NB4 (cell line): Measurements from ENCODE around the gene HNRNPAB.
"Not testable (repeated sequence)": the region's sequence is repeated elsewhere in the genome, so short reads cannot be mapped to it uniquely, and the experiment has no call there.

Experiments
- DNase-seq: peaks from one replicate; pipeline ENCODE4 v3.0.0; 2010; ENCODE audit warnings: low read depth
- H3K4me3 ChIP-seq: one replicate; pipeline ENCODE4 v1.5.1; 2011; ENCODE audit warnings: mild to moderate bottlenecking, low read depth, low read length, moderate library complexity
- MYC ChIP-seq: IDR thresholded peaks from 2 replicates; pipeline ENCODE4 v1.6.1; 2011; ENCODE audit warnings: low read depth, low read length
- POLR2A ChIP-seq: IDR thresholded peaks from 2 replicates; pipeline ENCODE4 v1.6.1; 2011; ENCODE audit warnings: mild to moderate bottlenecking; ENCODE audit not compliant: insufficient read length; ENCODE audit errors: extremely low read depth
- TF ChIP-seq, protein P1 (sequence below): IDR thresholded peaks from one replicate; pipeline ENCODE4 v1.5.1; 2012; ENCODE audit warnings: low read depth, low read length
- TF ChIP-seq, protein P2 (sequence below): IDR thresholded peaks from 2 replicates; pipeline ENCODE4 v1.6.1; 2011; ENCODE audit warnings: low read depth, low read length

The HNRNPAB gene

DNA sequence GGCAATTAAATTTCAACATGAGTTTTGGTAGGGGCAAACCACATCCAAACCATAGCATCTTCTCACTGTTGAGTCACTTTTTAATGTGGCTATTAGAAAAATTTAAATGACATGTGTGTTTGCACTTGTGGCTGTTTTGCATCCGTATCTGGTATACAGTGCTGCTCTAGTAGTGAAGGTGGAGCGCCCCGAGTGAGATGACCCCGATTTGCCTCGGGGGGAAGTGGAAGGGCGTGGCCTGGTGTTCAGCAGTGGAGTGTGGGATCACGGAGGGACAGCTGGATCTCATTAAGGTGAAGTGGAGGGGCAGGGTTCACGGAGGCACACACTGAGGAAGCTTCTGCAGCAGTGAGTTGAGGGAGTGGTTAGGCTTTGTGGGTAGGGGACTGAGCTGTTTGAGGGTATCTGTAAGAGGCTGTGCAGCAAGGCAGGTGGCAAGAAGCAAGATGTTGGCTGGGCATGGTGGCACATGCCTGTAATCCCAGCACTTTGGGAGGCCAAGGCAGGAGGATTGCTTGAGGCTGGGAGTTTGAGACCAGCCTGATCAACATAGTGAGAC is 11.0 kb upstream of the HNRNPAB start:
- TF ChIP-seq, protein P1, sequence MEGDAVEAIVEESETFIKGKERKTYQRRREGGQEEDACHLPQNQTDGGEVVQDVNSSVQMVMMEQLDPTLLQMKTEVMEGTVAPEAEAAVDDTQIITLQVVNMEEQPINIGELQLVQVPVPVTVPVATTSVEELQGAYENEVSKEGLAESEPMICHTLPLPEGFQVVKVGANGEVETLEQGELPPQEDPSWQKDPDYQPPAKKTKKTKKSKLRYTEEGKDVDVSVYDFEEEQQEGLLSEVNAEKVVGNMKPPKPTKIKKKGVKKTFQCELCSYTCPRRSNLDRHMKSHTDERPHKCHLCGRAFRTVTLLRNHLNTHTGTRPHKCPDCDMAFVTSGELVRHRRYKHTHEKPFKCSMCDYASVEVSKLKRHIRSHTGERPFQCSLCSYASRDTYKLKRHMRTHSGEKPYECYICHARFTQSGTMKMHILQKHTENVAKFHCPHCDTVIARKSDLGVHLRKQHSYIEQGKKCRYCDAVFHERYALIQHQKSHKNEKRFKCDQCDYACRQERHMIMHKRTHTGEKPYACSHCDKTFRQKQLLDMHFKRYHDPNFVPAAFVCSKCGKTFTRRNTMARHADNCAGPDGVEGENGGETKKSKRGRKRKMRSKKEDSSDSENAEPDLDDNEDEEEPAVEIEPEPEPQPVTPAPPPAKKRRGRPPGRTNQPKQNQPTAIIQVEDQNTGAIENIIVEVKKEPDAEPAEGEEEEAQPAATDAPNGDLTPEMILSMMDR = no peak
- TF ChIP-seq POLR2A (no peak), MYC (no peak)
- TF ChIP-seq, protein P2, sequence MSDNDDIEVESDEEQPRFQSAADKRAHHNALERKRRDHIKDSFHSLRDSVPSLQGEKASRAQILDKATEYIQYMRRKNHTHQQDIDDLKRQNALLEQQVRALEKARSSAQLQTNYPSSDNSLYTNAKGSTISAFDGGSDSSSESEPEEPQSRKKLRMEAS = no peak
- H3K4me3 ChIP-seq = no peak overlapping the region
- DNase-seq = peak; percentile 26

DNA sequence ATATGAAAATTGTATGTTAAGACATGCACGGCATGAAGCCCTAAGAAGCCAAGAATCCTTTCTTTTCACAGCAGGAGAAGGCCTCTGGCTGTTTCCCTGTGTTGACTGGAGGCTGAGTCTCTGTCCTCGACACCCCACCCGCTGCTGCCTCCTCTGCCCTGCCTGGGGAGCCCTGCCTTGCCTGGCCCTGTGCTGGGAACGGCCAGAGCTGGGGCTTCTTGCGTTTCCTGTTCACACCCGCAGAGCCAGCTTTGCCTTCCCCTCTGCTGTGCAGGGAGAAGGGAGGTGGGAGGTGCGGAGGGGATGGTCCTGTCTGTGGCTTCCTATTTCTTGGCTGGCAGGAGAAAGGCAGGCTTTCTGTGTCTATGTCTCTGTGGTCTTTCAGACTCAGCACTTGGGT is 10.3 kb upstream of the HNRNPAB start:
- peak; percentile 88 for DNase-seq
- no peak overlapping the region for H3K4me3 ChIP-seq
- no peak for TF ChIP-seq MYC
- TF ChIP-seq POLR2A = no peak
- TF ChIP-seq, protein P1 = no peak
- TF ChIP-seq, protein P2 = no peak

DNA sequence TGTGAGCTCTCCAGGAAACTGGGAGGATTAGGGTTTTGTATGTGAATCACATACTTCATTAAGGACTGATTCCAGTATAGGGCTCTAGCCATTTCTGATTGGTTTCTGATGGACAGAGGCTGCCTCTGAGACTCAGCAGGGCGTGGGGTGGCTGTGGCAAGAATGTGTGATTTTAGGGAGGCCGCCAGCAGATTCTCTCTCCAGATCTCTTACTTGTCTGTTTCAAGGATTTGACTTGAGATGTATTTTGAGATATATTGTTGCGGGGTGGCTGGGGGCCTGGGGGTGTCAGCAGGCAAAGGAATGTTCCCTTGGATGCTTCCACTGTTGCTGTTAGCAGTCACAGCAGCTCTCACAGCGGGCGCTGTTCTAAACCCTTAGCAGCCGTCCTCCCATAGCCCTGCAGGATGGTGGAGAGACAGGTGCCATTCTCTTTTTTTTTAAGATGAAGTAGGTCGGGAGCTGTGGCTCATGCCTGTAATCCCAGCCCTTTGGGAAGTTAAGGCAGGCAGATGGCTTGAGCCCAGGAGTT is 8.0 kb upstream of the HNRNPAB start:
- TF ChIP-seq, protein P1 = no peak
- no peak for TF ChIP-seq POLR2A
- TF ChIP-seq, protein P2 = no peak
- TF ChIP-seq MYC = no peak
- no peak overlapping the region for H3K4me3 ChIP-seq
- DNase-seq = no peak

DNA sequence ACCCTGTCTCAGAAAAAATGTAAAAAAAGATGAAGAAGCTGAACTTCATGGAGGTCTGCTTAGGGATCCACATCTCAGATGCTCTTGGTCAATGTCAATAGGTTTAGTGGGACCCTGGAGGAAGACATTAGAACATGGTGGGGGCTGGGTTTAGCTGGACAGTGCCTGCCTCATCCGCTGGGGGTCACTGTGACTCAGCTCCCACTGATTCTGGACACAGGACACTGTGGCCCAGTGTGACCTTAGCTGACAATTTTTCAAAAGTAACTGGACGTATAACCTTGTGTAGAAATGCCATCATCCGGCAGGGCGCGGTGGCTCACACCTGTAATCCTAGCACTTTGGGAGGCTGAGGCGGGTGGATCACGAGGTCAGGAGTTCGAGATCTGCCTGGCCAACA is 7.3 kb upstream of the HNRNPAB start:
- TF ChIP-seq, protein P1 = peak; percentile 73
- TF ChIP-seq MYC (no peak), POLR2A (no peak)
- TF ChIP-seq, protein P2 = no peak
- H3K4me3 ChIP-seq = no peak overlapping the region
- no peak for DNase-seq

DNA sequence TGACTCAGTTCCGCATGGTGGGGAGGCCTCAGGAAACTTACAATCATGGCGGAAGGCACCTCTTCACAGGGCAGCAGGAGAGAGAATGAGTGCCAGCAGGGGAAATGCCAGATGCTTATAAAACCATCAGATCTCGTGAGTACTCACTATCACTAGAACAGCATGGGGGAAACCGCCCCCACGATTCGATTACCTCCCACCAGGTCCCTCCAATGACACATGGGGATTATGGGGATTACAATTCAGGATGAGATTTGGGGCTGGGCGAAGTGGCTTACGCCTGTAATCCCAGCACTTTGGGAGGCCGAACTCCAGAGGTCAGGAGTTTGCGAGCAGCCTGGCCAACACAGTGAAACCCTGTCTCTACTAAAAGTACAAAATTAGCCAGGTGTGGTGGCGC is 6.2 kb upstream of the HNRNPAB start:
- not testable (repeated sequence) for DNase-seq, H3K4me3 ChIP-seq

DNA sequence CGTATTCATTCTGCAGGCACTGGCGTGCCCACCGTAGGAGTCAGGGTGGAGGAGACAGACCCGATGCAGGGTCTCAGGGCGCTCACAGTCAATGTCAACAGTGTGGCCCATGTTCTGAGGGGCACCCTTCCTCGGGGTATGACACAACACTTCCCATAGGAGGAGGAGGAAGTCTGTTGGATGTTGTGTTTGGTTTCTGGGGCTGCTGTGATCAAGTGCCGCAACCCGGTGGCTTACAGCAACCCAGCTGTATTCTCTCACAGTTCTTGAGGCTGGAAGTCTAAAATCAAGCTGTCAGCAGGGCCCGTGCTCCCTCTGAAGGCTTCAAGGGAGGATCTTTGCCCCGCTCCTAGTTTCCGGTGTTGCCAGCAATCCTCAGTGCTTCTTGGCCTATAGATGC is 5.6 kb upstream of the HNRNPAB start:
- TF ChIP-seq, protein P1 = no peak
- TF ChIP-seq MYC (no peak), POLR2A (no peak)
- TF ChIP-seq, protein P2 = no peak

More for the DNA sequence above, 5.6 kb upstream of the HNRNPAB start:
- no peak overlapping the region for H3K4me3 ChIP-seq
- DNase-seq = no peak
